ENCODE measurements around the gene TMC5.

TMC5 gene

DNA sequence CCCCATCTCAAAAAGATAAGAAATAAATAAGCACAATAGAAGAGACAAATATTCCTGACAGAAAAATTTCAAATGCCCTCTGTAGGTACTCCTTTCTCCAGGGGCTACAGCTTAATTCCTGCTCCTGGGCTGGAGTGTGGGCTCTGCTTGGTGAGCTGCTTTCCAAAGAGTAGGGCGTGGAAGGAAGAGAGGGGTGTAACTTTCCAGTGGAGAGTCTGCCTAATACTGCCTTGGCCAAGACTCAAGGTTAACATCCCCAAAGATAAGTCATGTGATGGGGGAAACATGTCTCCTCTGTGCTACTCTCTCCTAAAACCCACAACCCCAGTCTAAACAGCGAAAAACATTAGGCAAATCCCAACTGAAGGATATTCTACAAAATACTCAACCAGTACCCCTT is 42.7 kb downstream of the TMC5 start:
- Histone ChIP-seq H3K27ac (ENCODE audit: low read depth, low read length, severe bottlenecking) (no peak overlapping the region), H3K36me3 (ENCODE audit: control insufficient read depth, insufficient read depth, low read length) (no peaks in the 10 kb centered on the region), H3K4me1 (ENCODE audit: control insufficient read depth, insufficient read depth, low read length, poor library complexity, severe bottlenecking) (peaks cover 3% of the 10 kb centered on the region), H3K9me3 (ENCODE audit: control insufficient read depth, low read length) (no peaks in the 10 kb centered on the region), H3K4me3 (ENCODE audit: extremely low read depth, insufficient read depth, low read length, poor library complexity, severe bottlenecking) (no peak overlapping the region)
- WGBS, 2 experiments (ENCODE audit: insufficient coverage in 2 of 2): no CpG with 5 or more reads among the region's 2 CpGs

DNA sequence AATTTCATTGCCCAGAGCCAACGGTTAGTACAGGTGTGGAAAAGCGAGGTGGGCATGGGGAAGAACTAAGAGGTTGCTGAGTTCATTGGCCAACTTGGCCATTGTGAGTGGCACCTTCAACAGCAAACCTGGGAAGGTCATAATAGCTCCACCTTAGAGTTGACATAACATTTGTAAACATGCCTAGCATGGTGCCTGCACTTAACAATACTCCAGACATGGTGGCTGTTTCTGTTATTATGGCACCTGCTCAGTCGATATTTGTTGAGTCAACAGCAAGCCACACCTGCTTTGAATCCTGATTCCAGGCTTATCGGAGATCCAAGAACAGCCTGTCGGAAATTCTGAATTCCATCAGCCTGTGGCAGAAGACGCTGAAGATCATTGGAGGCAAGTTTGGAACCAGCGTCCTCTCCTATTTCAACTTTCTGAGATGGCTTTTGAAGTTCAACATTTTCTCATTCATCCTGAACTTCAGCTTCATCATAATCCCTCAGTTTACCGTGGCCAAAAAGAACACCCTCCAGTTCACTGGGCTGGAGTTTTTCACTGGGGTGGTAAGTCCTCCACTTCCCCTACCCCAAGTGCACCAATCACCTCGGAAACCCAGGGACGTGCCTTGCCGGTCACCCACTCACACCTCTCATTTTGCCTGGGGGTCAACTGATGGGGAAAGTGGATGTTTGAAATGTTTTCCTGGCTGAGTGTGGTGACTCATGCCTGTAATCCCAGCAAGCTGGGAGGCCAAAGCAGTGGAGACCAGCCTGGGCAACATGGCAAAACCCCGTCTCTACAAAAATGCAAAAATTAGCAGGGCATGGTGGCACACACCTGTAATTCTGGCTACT is 46.0 kb downstream of the TMC5 start:
- H3K27ac ChIP-seq (ENCODE audit: low read depth, low read length, severe bottlenecking): no peak overlapping the region
- peaks cover 3% of the 10 kb centered on the region for H3K4me1 ChIP-seq (ENCODE audit: control insufficient read depth, insufficient read depth, low read length, poor library complexity, severe bottlenecking)
- 96 to 98% methylated on average over 8 to 9 of the region's 12 CpGs for WGBS, 2 experiments (ENCODE audit: insufficient coverage in 2 of 2)
- no peak overlapping the region for H3K4me3 ChIP-seq (ENCODE audit: extremely low read depth, insufficient read depth, low read length, poor library complexity, severe bottlenecking)
- no peaks in the 10 kb centered on the region for H3K36me3 ChIP-seq (ENCODE audit: control insufficient read depth, insufficient read depth, low read length)
- H3K9me3 ChIP-seq (ENCODE audit: control insufficient read depth, low read length): no peaks in the 10 kb centered on the region

DNA sequence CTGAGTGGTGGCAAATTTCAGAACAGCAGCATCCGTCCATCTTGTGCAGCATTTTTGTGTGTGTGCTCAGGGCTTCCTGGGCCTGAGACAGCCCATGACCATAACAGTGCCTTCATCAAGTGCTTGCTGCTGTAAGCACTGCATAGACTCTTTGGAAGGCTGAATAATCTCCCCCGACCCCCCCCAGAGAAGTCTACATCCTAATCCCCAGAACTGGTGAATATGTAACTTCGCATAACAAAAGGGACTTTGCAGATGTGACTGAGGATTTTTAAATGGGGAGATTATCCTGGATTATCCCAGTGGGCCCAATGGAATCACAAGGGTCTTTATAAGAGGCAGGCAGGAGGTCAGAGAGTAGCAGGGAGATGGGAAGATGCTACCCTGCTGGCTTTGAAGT is 50.6 kb downstream of the TMC5 start:
- Histone ChIP-seq H3K9me3 (ENCODE audit: control insufficient read depth, low read length) (no peaks in the 10 kb centered on the region), H3K36me3 (ENCODE audit: control insufficient read depth, insufficient read depth, low read length) (no peaks in the 10 kb centered on the region), H3K4me3 (ENCODE audit: extremely low read depth, insufficient read depth, low read length, poor library complexity, severe bottlenecking) (no peak overlapping the region), H3K27ac (ENCODE audit: low read depth, low read length, severe bottlenecking) (no peak overlapping the region), H3K4me1 (ENCODE audit: control insufficient read depth, insufficient read depth, low read length, poor library complexity, severe bottlenecking) (peaks cover 3% of the 10 kb centered on the region)
- whole genome bisulfite sequencing, 2 experiments (ENCODE audit: insufficient coverage in 2 of 2): 80 to 92% methylated on average over 1 to 2 of the region's 3 CpGs

DNA sequence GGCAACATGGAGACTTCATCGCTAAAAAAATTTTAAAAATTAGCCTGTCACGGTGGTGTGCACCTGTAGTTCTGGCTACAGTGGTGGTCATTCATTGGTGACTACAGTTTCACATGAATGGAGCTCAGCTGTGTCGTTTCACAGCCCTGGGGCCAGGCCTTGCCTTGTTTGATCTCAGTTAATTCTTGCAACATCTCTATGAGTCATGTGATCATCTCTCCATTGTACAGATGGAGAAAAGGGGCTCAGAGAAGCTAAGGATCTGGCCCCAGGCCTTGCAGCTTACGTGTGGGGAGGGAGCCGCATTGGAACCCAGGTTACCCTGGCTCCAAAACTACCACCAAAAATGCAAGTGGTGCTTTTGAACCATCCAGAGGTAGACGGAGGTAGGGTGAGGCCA is 54.8 kb downstream of the TMC5 start:
- 96% methylated on average over 4 to 5 of the region's 6 CpGs for WGBS, 2 experiments (ENCODE audit: insufficient coverage in 2 of 2)
- no peak overlapping the region for H3K27ac ChIP-seq (ENCODE audit: low read depth, low read length, severe bottlenecking)
- H3K4me3 ChIP-seq (ENCODE audit: extremely low read depth, insufficient read depth, low read length, poor library complexity, severe bottlenecking): no peak overlapping the region
- no peaks in the 10 kb centered on the region for H3K9me3 ChIP-seq (ENCODE audit: control insufficient read depth, low read length)
- H3K4me1 ChIP-seq (ENCODE audit: control insufficient read depth, insufficient read depth, low read length, poor library complexity, severe bottlenecking): no peaks in the 10 kb centered on the region
- H3K36me3 ChIP-seq (ENCODE audit: control insufficient read depth, insufficient read depth, low read length): no peaks in the 10 kb centered on the region

DNA sequence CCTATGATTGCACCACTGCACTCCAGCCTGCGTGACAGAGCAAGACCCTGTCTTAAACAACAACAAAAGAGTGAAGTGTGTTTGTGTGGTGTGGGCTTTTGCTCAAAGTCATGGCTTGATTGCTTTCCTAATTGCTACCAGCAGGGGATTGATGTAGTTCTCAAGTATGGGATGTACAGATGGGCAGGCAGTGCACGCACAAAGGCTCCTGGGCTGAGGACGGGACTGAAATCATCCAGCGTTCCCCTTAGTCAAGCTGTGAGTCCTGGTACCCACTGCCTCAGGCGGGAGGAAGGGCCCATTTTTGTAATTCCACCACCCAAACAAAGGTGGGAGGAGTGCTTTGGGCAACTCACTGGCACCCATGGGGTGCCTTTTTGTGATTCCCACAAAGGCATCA is 56.9 kb downstream of the TMC5 start:
- Histone ChIP-seq H3K36me3 (ENCODE audit: control insufficient read depth, insufficient read depth, low read length) (no peaks in the 10 kb centered on the region), H3K9me3 (ENCODE audit: control insufficient read depth, low read length) (no peaks in the 10 kb centered on the region), H3K27ac (ENCODE audit: low read depth, low read length, severe bottlenecking) (no peak overlapping the region), H3K4me1 (ENCODE audit: control insufficient read depth, insufficient read depth, low read length, poor library complexity, severe bottlenecking) (no peaks in the 10 kb centered on the region), H3K4me3 (ENCODE audit: extremely low read depth, insufficient read depth, low read length, poor library complexity, severe bottlenecking) (no peak overlapping the region)
- 82 to 90% methylated on average over 2 to 4 of the region's 5 CpGs for WGBS, 2 experiments (ENCODE audit: insufficient coverage in 2 of 2)

DNA sequence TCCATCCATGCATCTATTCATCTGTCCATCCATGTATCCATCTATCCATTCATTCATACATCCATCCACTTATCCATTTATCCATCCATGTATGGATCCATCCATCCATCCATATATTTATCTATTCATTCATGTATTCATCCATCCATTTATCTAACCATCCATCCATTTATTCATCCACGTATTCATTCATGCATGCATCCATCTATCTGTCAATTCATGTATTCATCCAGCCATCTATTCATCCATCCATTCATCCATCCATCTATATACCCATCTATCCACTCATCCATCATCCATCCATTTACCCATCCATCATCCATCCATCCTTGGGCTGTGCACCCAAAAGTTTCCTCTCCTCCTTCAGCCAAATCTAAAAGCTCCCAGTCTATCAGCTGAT is 60.8 kb downstream of the TMC5 start:
- H3K27ac ChIP-seq (ENCODE audit: low read depth, low read length, severe bottlenecking): no peak overlapping the region
- H3K4me3 ChIP-seq (ENCODE audit: extremely low read depth, insufficient read depth, low read length, poor library complexity, severe bottlenecking): no peak overlapping the region
- H3K9me3 ChIP-seq (ENCODE audit: control insufficient read depth, low read length): no peaks in the 10 kb centered on the region
- no peaks in the 10 kb centered on the region for H3K36me3 ChIP-seq (ENCODE audit: control insufficient read depth, insufficient read depth, low read length)
- WGBS, 2 experiments (ENCODE audit: insufficient coverage in 2 of 2): 89 to 100% methylated on average over 1 of the region's 1 CpG
- no peaks in the 10 kb centered on the region for H3K4me1 ChIP-seq (ENCODE audit: control insufficient read depth, insufficient read depth, low read length, poor library complexity, severe bottlenecking)

- H3K27ac ChIP-seq (ENCODE audit: low read depth, low read length, severe bottlenecking): no peak overlapping the region
- H3K9me3 ChIP-seq (ENCODE audit: control insufficient read depth, low read length): no peaks in the 10 kb centered on the region
- WGBS, 2 experiments (ENCODE audit: insufficient coverage in 2 of 2): 81 to 100% methylated on average over 2 to 3 of the region's 3 CpGs
These were observed 61.6 kb downstream of the TMC5 start for GRCh38 chr16:19479302-19479721.

GRCh38 chr16:19481296-19481695 is 63.6 kb downstream of the TMC5 start:
- no peak overlapping the region for H3K27ac ChIP-seq (ENCODE audit: low read depth, low read length, severe bottlenecking)
- no peaks in the 10 kb centered on the region for H3K9me3 ChIP-seq (ENCODE audit: control insufficient read depth, low read length)
- WGBS, 2 experiments (ENCODE audit: insufficient coverage in 2 of 2): 81 to 100% methylated on average over 2 of the region's 2 CpGs
- no peaks in the 10 kb centered on the region for H3K36me3 ChIP-seq (ENCODE audit: control insufficient read depth, insufficient read depth, low read length)
- no peaks in the 10 kb centered on the region for H3K4me1 ChIP-seq (ENCODE audit: control insufficient read depth, insufficient read depth, low read length, poor library complexity, severe bottlenecking)
- H3K4me3 ChIP-seq (ENCODE audit: extremely low read depth, insufficient read depth, low read length, poor library complexity, severe bottlenecking): no peak overlapping the region

More at GRCh38 chr16:19479302-19479721, 61.6 kb downstream of the TMC5 start:
- no peaks in the 10 kb centered on the region for H3K36me3 ChIP-seq (ENCODE audit: control insufficient read depth, insufficient read depth, low read length)
- no peaks in the 10 kb centered on the region for H3K4me1 ChIP-seq (ENCODE audit: control insufficient read depth, insufficient read depth, low read length, poor library complexity, severe bottlenecking)
- H3K4me3 ChIP-seq (ENCODE audit: extremely low read depth, insufficient read depth, low read length, poor library complexity, severe bottlenecking): no peak overlapping the region

GRCh38 chr16:19481769-19482168 is 64.1 kb downstream of the TMC5 start:
- H3K27ac ChIP-seq (ENCODE audit: low read depth, low read length, severe bottlenecking): no peak overlapping the region
- H3K4me3 ChIP-seq (ENCODE audit: extremely low read depth, insufficient read depth, low read length, poor library complexity, severe bottlenecking): no peak overlapping the region
- 88 to 92% methylated on average over 4 of the region's 5 CpGs for WGBS, 2 experiments (ENCODE audit: insufficient coverage in 2 of 2)
- H3K4me1 ChIP-seq (ENCODE audit: control insufficient read depth, insufficient read depth, low read length, poor library complexity, severe bottlenecking): no peaks in the 10 kb centered on the region
- H3K36me3 ChIP-seq (ENCODE audit: control insufficient read depth, insufficient read depth, low read length): no peaks in the 10 kb centered on the region
- no peaks in the 10 kb centered on the region for H3K9me3 ChIP-seq (ENCODE audit: control insufficient read depth, low read length)

DNA sequence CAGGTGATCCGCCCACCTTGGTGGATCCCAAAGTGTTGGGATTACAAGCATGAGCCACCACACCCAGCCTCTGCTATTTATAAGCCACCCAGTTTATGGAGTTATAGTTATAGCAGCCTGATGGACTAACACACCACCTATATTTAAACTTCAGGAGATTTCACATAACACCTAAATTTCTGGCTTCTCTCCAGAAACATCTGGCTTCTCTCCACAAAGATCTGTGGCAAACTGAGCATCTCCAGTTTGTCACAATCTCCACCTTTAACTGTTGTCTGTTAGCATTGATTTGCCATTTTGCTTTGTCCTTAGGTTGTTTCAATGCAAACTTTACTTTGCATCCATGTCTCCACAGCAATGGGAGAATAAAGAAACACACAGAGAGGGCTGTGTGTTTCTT is 64.6 kb downstream of the TMC5 start:
- Histone ChIP-seq H3K4me3 (ENCODE audit: extremely low read depth, insufficient read depth, low read length, poor library complexity, severe bottlenecking) (no peak overlapping the region), H3K9me3 (ENCODE audit: control insufficient read depth, low read length) (no peaks in the 10 kb centered on the region), H3K36me3 (ENCODE audit: control insufficient read depth, insufficient read depth, low read length) (no peaks in the 10 kb centered on the region), H3K27ac (ENCODE audit: low read depth, low read length, severe bottlenecking) (no peak overlapping the region), H3K4me1 (ENCODE audit: control insufficient read depth, insufficient read depth, low read length, poor library complexity, severe bottlenecking) (no peaks in the 10 kb centered on the region)
- WGBS, 2 experiments (ENCODE audit: insufficient coverage in 2 of 2): 100% methylated on average over 1 of the region's 1 CpG; no CpG with 5 or more reads in 1 of the 2 experiments

DNA sequence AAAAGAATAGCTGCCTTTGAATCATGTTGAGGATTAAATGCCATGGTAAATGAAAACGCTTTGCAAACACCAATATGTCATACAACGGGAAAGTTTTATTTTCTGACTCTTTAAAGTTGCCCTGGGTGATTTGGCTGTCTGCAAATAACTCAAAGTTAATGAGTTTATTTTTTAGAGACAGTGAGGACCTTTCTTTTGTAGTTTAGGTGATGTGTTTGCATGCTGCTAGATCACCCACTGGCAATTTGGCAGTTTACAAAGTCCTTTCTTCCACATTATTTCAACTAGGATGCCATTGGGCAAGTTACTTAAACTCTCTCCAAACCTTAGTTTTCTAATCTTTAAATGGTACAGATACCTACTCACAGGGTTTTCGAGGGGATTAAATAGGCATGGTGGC is 66.4 kb downstream of the TMC5 start:
- no peaks in the 10 kb centered on the region for H3K36me3 ChIP-seq (ENCODE audit: control insufficient read depth, insufficient read depth, low read length)
- no peak overlapping the region for H3K27ac ChIP-seq (ENCODE audit: low read depth, low read length, severe bottlenecking)
- H3K9me3 ChIP-seq (ENCODE audit: control insufficient read depth, low read length): no peaks in the 10 kb centered on the region
- H3K4me1 ChIP-seq (ENCODE audit: control insufficient read depth, insufficient read depth, low read length, poor library complexity, severe bottlenecking): no peaks in the 10 kb centered on the region
- no peak overlapping the region for H3K4me3 ChIP-seq (ENCODE audit: extremely low read depth, insufficient read depth, low read length, poor library complexity, severe bottlenecking)
- WGBS, 2 experiments (ENCODE audit: insufficient coverage in 2 of 2): 100% methylated on average over 2 of the region's 3 CpGs
